GM19351 (cell line): Measurements from ENCODE around the gene FAM185A.
"Not testable (repeated sequence)": the region's sequence is repeated elsewhere in the genome, so short reads cannot be mapped to it uniquely, and the experiment has no call there.

Experiments used
- ATAC-seq: cut with Tn5 transposase; IDR thresholded peaks from one replicate; pipeline ENCODE4 v1.9.1; 2021; ENCODE audit warnings: mild to moderate bottlenecking, moderate library complexity; ENCODE audit not compliant: unreplicated experiment

The FAM185A gene

DNA sequence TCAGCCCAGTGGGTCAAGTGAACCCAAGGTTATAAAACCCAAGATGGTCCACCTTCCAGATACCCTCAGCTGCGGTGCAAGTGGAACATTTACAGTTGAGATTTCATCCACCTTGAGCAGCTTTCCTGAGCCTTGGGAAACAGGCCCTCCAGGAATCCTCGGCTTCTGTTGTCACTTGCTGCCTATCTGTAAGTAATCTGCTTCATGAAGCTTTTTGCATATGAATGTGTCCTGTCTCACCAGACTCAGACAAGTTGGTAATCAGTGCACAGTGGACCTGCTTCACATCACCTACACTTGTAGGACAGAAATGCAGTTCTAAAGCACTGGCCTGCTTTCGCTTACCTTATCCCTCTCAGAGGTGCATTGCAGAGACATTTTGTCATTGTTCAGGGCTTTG, 80.3 kb downstream of the FAM185A start:
- no peak for ATAC-seq

DNA sequence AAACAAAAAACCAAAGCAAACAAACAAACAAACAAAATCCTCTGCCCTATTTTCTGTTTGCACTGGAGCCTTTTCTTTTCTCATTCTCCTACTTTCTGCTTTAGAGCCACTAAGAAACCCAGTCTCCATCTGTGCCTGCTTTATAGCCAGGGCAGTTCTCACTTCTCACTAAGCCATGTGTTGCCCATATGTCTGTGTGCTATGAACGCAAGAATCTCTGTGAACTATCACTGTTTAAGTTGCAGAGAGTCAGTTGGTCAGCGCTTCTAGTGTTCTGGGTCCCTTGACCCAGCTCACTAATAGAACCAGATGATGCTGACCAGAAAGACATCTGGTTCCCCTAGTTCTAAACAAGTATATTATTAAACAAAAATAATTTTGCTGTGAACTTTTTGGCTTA, 81.4 kb downstream of the FAM185A start:
- no peak for ATAC-seq

DNA sequence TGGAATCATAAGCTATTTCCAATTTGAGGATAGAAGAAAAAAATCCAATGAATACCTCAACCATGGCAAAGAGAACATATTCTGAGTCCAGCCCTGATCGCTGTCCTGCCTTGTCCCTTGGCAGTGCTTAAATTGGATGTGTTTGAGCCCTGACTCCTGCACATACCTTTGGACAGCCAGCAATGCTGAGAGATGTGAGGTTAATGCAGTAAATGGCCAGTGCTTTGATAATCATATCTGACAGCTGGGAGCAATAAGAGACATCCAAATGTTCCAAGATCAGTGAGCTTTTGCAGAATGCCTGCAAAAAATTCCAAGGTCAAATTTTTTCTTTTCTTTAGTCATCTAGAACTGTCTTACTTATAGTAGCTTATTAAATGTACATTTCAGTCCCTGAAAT, 83.9 kb downstream of the FAM185A start:
- no peak for ATAC-seq

DNA sequence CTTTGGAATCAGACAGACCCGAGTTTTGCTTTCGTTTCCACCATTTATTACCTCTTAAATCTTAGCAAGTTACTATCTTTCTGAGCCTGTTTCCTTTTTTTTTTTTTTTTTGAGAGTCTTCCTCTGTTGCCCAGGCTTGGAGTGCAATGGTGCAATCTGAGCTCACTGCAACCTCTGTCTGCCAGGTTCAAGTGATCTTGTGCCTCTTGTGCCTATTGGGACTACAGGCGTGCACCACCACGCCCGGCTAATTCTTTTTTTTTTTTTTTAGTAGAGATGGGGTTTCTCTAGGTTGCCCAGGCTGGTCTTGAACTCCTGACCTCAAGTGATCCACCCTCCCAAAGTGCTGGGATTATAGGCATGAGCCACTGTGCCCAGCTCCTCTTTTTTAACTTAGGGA, 84.5 kb downstream of the FAM185A start:
- ATAC-seq, result no peak

DNA sequence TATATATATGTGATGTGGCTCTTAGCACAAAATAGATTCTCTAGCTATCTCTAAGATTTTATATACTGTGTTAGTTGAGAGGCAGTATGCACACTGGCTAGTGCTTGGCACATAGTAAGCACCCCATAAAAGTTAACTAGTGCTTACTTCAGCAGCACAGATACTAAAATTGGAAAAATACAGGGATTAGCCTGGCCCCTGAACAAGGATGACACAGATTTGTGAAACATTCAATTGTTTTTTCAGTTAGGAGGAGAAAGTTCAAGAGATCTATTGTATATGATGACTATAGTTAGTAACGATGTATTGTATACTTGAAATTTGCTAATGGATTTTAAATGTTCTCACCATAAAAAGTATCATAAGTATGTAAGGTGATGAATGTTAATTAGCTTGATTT, 85.7 kb downstream of the FAM185A start:
- ATAC-seq, result no peak

DNA sequence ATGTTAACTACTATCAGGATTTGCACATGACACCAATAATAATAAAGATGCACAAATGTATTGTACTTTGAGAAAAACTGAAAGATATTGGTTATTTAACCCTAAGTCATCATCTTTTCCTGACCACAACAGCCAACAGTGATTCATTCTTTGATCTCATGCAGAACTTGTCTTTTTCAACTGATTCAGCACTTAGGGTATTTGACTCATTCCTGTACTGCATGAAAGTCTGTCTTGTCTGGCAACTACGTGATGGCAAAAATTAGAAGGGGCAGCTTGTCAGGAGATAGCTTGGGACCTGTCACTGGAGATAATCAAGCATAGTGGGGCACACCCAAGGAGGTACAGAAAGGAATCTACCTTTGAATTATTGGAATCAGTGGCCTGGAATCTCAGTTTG, 86.2 kb downstream of the FAM185A start:
- ATAC-seq, result peak; percentile 97

DNA sequence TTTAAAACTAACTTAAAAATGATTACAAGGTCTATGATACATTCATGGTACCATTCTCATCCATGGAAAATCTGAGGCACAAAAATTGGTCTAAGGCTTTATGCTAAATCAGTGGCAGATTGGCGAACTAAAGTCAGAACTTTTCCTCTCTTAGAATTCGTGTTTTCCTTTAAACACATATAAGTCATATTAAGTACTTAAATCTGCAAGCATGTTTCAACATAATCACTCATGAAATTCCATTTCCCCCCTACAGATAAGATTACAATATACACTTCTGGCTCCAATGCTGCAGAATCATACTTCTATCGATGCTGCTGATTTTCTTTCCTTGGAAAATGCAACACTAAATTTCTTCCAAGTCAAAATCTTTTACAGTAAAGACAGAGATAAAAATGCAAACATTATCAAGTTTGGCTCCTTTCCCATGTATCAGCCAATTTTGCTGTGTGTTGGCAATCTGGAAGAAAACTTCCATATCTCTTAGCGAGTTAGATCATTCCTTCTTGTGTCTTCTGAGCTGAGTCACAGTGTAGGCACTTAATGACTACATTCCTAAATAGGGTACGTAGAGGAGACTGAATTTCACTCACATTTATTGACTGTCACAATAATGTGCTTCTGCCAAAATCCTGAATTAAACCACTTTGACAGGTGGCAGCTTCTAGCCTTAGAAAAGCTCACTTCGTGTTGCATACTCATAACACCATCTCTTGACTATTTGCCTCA, 87.6 kb downstream of the FAM185A start:
- no peak for ATAC-seq

DNA sequence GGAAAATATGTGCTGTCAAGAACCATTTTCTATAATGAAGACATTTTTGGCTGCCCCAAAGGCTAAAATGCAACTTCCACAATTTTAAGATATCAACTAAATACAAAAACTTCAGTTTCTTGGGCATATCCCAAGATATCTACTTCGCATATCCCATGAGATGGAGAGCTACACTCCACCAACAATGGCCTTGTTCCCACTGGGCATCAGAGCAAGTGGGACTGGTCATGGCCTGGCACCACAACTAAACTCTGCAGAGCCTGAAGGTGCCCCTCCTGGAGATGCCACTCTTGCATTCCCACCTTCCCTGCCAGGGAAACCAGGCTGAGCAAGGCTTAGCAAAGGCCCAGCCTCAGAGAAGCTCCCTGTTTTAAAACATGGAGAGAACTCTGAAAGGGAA, 88.2 kb downstream of the FAM185A start:
- no peak for ATAC-seq

DNA sequence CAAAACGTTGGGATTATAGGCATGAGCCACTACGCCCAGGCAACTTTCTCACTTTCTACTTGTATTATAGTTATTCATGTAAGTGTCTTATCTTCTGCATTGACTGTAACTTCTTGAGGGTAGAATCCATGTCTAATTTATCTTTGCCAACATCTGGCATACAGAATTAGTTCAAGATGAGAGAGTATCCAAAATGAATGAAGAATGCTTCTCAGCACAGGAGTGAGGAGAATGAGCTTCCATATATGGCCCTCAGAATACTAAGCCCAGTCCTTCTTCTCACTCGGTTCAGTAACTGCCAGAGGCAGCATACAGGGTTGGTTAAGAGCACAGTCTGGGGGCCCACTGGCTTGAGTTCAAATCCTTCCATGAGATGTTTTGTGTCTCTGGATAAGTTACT, 89.0 kb downstream of the FAM185A start:
- ATAC-seq, result no peak

DNA sequence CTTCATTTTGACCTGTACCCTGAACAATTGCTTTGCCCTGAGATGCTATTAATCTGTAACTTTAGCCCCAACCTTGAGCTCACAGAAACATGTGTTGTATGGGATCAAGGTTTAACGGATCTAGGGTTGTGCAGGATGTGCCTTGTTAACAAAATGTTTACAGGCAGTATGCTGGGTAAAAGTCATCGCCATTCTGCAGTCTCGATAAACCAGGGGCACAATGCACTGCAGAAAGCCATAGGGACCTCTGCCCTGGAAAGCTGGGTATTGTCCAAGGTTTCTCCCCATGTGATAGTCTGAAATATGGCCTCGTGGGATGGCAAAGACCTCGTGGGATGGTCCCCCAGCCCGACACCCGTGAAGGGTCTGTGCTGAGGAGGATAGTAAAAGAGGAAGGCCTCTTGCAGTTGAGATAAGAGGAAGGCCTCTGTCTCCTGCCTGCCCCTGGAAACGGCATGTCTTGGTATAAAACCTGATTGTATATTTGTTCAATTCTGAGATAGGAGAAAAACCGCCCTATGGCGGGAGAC, 89.8 kb downstream of the FAM185A start:
- ATAC-seq, result not testable (repeated sequence)

DNA sequence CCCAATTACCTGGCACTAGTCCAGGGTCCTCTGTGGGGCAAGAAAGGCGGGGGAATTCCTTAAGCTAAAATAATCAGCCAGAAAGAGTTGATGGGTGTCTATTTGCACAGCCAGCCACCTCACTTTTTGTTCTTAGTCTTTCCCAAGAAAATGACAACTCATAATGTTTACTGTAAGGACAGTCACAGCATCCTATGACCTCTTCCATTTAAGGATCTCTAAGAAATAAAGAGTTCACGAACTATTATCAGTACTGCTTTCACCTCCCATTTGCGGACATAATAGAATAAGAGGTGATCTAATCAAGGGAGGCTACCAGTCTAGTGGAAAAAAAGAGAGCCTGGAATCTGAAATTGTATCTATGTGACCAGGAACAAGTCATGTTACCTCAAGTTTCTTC, 91.6 kb downstream of the FAM185A start:
- ATAC-seq, result no peak

DNA sequence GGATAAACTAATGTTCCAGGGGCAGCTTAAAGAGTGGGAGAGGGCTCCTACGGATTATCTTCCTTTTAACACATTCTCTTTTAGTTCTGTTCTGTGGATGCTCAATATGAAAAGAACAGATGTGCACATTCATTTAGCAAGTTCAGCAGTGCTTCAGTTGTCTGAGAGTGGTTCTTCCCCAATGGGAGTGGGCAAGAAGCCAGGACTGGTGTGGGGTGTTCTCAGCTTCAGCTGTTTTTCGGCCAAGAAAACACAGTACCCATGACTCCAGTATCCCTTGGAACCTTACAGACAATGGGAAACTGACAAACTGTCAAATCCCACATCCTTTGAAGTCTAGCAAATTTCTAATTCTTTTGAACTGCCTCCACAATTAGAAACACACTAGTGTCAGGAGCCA, 92.5 kb downstream of the FAM185A start:
- ATAC-seq, result no peak

DNA sequence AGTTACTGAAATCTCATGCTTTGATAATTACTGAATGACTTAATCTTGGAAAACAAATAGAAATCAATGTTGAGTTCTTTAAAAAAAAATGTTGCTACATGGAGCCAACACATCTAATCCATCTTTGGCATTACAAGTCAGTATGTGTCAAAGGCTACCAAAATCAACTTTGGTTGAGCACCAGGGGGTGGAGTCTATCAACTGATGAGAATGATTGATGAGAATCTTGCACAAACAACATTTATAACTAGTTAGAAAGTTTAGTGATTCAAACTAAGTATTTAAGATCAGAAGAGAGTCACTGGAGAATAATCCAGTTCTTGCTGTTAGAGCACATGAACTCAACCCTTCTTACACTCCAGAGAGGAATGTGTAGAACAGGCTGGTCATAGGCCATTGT, 93.5 kb downstream of the FAM185A start:
- ATAC-seq, result no peak

DNA sequence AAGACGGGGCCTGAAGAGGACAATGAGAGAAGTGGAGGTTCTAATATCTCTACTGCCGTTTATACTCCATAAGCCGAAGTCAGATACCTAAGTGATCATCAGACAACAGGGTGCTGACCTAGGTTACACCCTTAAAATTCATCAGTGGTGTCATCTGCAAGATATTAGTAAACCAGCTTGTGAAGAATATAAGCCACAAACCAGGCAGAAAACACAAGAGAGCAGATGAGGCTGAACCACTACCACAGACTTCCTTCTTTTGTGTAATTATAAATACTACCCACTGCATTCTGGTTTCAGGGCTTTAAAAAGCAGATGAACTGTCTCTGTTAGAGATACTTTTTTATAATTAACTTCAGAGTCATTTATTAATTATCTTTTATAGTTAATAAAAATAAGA, 95.1 kb downstream of the FAM185A start:
- ATAC-seq, result peak; percentile 92

DNA sequence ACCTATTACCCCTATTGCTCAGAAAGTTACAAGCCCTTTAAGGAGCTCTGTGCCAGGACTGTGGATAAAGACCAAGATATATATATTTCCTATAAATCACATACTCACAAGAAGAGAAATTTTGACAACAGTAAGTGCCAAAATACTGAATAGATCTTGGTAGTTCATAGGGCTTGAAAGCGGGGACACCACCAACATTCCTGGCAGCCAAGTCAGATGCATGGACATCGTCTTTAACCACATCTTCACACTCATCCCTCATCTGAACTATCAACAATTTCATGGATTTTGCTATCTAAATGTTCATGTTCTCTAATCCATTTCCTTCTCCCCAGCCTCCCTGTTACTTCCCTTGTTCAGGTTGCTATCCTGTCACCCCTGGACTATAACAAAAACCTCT, 96.5 kb downstream of the FAM185A start:
- no peak for ATAC-seq

DNA sequence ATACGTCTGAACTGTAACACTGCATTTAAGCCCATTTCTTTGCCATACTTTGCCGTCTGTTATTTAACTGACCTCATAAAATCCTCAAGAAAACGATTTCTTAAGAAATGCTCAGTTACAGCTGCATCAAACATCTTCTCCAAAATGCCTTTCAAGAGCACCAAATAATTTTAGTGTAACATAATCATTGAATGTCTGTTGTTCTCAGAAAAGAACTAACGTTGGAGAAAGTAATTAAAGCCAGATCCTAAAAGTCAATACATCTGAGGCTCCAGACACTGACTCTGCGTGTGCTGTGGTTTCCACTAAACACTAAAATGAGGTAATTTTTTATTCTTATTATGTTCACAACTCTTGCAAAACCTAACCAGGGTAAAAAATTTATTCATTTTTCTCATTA, 100.3 kb downstream of the FAM185A start:
- no peak for ATAC-seq

DNA sequence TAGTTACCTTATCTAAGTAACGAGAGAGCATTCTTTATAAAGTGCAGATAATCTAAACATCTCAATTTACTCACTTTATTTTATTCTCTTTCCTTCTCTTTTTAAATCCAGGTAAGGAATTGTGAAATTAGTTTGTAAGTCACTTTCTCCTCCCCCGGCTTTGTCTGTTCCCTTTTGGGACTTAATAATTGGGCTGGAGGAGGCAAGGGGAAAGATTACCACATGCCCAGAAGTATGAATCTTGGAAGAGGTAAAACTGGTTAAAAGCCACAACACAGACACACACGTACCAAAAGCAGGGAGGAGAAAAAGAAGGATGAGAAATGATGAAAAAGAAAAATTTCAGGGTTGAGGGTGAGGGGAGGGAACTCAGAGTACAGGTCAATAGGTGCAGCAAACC, 100.7 kb downstream of the FAM185A start:
- no peak for ATAC-seq

DNA sequence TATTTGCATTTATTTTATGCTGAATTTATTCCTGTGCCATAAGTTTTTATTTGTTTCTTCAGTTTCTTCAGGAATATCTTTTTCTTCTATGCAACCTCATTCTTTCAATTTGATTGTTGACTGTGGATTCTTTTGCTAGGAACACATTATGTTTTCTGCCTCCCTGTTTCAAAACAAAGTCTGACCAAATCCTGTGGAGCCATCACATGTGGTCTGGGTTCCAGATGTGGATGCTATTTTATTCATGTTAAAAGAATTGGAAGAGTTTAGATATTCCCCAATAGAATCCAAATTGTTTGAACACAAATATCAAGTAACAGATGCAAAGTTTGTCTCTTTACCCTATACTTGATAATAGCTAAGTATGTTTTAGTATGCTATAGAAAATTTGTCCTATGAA, 107.2 kb downstream of the FAM185A start:
- no peak for ATAC-seq
